NCI-H2081 treated with DMSO at 0.1 percent for 48 hours (cell line): ENCODE results near the gene CLHC1.
"Not testable (repeated sequence)": the region's sequence is repeated elsewhere in the genome, so short reads cannot be mapped to it uniquely, and the experiment has no call there.

ENCODE experiments used
- DNase-seq: peaks from one replicate; lab custom pipeline; 2025; lab: John Stamatoyannopoulos, UW

The CLHC1 gene

DNA sequence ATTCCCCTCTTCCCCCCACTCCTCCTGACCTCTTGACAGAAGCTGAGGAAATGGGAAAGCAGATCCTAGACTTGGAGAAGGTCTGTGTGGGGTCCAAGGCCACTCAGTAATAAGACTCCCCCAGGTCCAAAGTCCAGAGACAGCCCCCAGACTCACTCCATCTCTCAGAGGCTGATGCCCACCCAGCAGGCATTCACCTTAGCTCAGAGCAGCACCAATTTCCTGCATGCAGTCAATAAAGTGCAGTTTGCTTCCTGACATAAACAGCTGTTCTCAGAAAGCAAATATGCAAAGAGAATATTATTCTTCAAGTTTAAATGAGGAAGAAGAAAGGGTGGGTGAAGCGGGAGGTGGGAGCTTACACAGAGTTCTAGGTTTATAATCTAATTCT lies 97.8 kb downstream of the CLHC1 start:
- DNase-seq = no peak

DNA sequence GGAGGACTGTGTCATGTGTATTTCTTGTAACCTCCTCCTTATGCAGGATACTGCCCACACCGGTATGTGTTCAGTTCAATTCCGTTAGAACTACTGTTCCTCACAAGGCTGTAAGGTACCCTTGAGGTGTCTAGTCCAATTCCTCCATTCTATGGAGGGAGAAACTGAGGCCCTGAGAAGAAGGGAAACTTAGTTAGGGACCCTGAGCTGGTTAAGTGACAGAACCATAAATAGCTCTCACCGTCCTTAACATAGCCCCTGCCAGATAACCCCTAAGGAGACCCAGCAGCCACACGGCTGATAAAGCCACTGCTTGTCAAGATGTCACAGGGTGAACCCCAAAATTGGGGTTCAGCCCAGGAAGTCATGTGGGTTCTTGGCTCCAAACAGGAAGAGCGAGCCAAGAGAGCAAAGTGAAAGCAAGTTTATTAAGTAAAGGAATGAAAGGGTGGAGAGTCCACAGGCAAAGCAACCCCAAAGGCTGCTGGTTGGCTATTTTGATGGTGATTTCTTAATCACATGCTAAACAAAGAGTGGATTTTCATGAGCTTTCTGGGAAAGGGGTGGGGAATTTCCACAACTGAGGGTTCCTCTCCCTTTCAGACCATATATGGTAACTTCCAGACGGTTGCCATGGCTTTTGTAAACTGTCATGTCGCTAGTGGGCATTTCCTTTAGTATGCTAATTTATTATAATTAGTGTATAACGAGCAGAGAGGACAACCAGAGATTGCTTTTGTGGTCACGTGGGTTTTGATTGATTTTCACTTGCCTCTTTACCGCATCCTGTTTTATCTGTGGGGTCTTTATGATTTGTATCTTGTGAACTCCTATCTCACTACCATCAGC lies 98.4 kb downstream of the CLHC1 start:
- no peak for DNase-seq

DNA sequence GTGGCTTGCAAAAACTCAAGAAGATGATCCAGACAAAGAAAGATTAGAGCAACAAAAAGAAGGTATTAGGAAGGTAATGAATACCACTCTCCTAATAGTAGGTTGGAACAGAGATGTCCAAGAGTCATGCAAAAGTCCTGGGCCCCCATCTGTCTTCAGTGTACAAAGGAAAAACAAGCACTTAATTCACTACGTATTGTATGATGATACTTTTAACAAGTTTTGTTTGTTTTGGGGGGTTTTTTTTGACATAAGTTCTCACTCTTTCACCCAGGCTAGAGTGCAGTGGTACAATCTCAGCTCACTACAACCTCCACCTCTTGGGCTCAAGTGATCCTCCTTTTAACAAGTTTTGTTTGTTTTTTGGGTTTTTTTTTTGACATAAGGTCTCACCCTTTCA lies 101.2 kb downstream of the CLHC1 start:
- DNase-seq = no peak

DNA sequence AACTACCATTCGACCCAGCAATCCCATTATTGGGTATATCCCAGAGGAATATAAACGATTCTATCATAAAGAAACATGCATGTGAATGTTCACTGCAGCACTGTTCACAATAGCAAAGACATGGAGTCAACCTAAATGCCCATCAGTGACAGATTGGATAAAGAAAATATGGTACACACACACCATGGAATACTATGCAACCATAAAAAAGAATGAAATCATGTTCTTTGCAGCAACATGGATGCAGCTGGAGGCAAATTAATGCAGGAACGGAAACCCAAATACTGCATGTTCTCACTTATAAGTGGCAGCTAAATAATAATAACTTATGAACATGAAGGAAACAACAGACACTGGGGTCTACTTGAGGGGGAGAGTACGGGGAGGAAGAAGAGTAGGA lies 105.5 kb downstream of the CLHC1 start:
- DNase-seq = not testable (repeated sequence)
